Kidney capillary endothelial cell (primary cell): ENCODE measurements around the gene C2orf80.
"Not testable (repeated sequence)": the region's sequence is repeated elsewhere in the genome, so short reads cannot be mapped to it uniquely, and the experiment has no call there.

Source experiments
- DNase-seq: peaks from one replicate; pipeline ENCODE4 v3.0.0-alpha.2; 2018; ENCODE audit warnings: low spot score

The C2orf80 gene

DNA sequence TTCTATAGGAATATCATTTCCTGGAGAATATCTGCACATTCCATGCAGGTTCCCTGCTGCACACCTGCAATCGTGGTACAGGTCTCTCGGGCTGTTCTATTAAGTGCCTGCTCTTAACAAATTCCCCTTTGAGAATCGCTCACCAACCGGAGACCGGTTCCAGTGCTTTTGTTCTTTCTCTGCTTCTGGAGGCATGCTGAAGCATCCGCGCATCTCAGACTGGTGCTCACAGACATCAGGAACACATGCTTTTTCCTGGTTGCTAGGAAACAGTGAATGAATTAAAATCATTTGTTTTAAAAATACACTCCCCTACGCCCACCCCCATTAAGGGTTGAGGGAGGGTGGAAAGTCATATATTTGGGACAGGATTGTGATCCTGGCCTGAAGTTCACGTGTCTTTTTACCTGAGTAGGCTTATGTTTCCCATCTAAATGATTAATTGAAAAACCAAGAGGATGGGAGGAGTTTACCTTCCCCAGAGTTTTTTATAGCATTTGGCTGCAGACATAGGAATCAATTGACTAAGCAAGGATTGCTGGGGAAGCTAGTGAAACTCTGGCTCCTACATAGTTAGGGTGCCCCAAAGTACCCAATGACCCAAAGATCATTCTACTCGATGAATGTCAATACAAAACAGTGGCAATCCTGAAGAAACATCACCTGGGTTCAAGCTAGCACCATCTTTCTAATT lies at the start of gene C2orf80:
TSS of gene C2orf80 (minus strand) at position 221 of the 694 bp plus-strand sequence. CDS start 3,044 bp downstream, outside the sequence.
- DNase-seq = no peak

DNA sequence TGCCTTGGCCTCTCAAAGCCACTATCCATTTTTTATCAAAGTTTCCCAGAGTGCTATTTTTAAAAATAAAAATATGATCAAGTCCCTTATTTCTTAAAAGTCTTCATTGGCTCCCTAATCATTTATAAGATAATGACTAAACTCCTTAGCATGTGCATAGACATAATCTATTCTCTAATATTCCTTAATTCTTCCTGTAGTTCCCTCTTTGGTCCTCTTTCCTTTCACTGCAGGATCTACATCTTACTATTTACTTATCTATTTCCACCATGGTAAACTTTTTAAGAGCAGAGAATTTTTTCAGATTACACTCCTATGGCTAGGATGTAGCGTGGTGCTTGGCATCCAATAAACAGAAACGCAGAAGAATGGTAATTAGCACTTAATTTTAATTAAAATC lies 46.0 kb upstream of the C2orf80 start:
- no peak for DNase-seq

- DNase-seq = no peak
These were observed 45.0 kb upstream of the C2orf80 start for GRCh38 chr2:208234786-208235185.

DNA sequence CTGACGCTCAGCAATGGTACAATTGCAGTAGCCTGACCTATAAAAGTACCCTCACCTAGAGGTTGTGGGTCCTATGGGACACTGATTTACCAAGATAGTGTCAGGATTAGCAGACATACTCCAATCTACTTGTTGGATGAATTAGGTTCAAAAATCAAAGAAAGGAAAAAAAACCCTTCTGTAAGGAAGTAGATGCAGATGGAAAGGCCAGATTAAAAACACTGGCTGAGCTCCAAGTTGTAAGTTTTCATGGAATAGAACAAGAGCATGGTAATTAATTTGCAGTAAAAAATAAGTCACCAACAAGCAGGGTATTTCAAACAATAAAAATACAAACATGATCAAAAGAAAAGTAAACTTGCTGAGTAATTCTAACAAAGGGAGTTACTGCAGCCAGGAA lies 38.6 kb upstream of the C2orf80 start:
- no peak for DNase-seq

DNA sequence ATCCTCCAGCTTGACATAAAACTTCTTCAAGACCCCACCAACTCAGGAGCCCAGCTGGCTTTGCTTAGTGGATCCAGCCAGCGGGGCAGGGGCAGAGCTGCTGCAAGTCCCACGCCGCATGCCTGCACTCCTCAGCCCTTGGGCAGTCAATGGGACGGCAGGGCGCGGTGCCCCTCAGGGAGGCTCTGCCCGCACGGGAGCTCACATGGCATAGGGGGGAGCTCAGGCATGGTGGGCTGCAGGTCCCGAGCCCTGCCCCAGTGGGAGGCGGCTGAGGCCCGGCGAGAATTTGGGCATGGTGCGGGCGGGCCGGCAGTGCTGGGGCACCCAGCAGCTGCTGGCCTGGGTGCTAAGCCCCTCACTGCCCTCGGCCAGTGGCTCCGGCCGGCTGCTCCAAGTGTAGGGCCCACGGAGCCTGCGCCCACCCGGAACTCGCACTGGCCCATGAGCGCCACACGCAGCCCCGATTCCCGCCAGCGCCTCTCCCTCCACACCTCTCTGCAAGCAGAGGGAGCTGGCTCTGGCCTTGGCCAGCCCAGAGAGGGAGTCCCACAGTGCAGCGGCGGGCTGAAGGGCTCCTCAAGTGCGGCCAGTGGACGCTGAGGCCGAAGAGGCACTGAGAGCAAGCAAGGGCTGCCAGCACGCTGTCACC lies 37.9 kb upstream of the C2orf80 start:
- no peak for DNase-seq

DNA sequence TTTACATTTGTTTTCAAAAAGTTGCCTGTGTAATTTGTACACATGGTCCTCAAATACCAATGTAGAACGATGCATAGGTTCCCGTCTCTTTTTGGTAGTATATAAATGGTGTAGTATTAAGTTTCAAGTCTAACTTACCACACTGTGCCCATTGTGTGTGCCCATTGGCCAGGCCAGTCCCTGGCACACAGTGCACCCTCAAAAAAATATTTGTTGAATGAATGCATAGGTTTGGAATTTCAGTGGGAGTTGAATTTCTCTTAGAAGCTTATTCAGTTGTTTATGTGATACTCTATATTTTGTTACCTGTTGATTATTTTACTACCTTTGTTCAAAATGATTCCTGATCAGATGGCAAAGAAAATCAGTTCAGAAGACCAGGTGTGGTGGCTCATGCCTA lies 35.0 kb upstream of the C2orf80 start:
- no peak for DNase-seq

GRCh38 chr2:208222351-208222750 lies 32.5 kb upstream of the C2orf80 start:
- DNase-seq = no peak

DNA sequence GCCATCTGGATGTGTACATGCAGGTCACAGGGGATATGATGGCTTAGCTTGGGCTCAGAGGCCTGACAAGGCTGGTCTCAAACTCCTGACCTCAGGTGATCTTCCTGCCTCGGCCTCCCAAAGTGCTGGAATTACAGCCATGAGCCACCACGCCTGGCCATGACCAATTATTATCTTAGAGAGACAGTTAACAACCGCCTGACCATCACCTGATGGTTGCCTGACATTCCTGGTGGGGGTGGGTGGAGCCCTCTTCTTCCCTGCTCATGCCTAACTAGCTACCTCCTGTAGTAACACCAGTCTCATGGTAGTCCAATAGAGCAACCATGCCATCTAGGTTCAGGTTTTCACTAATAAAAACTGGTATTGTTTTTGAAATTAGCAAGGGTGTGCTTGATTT lies 32.0 kb upstream of the C2orf80 start:
- not testable (repeated sequence) for DNase-seq

GRCh38 chr2:208210688-208211451 lies 21.0 kb upstream of the C2orf80 start:
- no peak for DNase-seq

DNA sequence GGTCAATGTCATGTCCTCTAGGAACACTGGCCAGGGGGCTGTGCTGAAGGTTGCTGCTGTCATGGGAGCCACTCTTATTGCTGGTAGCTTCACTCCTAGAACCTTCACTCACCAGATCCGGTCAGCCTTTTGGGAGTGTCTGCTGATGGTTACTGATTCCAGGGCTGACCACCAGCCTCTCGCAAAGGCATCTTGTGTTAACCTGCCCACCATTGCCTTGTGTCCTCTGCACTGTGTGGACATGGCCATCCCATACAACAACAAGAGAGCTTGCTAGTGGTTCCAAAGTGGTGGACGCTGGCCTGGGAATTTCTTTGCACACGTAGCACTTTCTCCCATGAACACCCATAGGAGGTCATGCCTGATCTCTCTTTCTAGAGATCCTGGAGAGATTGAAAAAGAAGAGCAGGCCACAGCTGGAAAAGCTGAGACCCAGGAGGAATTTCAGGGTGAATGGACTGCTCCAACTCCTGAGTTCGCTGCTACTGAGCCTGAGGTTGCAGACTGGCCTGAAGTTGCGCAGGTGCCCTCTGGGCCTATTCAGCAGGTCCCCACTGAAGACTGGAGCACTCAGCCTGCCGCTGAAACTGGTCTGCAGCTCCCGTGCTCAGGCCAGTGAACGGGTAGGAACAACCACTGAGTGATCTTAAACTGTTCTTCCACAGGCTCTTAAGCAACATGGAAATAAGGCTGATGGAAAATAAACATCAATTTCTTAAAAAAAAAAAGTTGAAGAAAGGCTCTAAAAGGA lies 18.7 kb upstream of the C2orf80 start:
- DNase-seq = no peak

GRCh38 chr2:208207769-208208168 lies 17.9 kb upstream of the C2orf80 start:
- no peak for DNase-seq

DNA sequence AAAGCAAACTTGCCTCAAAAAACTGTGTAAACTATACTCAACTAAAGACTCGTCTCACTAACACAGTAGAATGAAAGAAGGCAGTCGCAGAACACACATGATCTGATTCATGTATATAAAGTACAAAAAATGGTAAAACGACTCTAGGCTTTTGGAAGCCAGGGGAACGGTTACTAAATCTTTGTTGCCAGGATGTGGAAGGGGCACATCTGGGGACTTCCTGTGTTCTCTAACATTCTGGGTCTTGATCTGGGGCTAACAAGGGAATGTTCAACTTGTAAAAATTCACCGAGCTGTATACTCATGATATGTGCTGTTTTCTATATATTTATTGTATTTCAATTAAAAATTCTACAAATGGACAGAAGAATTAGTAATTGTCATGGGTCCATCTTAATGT lies 14.3 kb upstream of the C2orf80 start:
- DNase-seq = no peak

- no peak for DNase-seq
These were observed 5.7 kb upstream of the C2orf80 start for GRCh38 chr2:208195531-208195930.

GRCh38 chr2:208192611-208193236 lies 2.9 kb upstream of the C2orf80 start:
- DNase-seq = no peak

DNA sequence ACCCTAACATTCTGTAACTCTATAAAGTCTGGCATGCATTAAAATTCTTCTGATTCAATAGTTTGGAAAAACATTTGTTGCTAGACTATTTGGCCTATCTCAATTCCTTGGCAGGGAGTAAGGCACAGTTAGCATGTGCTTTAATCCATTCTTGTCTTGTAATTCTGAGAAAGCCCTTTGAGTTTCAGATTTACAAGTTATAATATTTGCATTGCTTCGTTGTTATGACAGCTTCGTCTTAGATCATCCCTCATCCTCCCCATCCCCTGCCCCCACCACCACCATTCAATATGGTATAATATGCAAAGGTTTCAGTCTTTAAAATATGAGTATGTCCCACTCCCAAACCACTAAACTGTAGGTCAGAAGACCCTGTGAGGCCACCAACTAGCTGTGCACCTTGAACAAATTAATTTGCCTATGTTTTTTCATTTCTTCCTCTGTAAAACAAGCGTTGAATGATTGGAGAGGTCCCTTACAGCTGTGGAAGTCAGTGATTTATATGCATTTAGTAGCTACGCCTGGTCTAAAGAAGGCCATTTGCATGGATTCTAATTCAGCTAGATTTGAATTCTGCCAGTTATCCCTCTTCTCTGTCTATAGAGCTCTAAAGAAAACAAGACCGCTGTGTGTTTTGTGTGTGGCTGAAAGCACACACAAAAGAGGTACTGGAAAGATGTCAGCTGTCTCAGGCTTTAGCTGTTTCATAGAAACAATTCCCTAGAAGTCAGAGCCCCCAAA lies 591 bp downstream of the C2orf80 start:
- DNase-seq = no peak

GRCh38 chr2:208186893-208187292 lies 2.9 kb downstream of the C2orf80 start:
- DNase-seq = no peak

DNA sequence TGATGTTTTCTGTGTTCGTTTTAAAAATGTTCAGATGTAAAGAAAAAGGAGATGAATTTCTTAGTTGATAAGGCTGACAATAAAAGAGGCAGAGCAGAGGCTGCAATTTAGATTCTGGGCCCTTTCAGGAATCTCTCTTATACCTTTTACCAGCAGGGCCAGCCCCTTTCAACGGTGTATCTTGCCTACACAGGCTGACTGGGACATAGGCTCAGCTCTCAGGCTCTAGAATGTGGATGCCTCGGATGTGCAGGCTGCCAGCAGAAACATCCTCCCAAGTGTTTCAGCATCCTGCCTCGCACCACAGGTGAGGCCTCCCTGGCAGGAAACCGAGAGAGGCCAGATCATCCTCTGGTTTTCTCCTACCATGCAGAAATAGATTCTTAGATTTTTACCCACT lies 3.4 kb downstream of the C2orf80 start:
- DNase-seq = no peak

DNA sequence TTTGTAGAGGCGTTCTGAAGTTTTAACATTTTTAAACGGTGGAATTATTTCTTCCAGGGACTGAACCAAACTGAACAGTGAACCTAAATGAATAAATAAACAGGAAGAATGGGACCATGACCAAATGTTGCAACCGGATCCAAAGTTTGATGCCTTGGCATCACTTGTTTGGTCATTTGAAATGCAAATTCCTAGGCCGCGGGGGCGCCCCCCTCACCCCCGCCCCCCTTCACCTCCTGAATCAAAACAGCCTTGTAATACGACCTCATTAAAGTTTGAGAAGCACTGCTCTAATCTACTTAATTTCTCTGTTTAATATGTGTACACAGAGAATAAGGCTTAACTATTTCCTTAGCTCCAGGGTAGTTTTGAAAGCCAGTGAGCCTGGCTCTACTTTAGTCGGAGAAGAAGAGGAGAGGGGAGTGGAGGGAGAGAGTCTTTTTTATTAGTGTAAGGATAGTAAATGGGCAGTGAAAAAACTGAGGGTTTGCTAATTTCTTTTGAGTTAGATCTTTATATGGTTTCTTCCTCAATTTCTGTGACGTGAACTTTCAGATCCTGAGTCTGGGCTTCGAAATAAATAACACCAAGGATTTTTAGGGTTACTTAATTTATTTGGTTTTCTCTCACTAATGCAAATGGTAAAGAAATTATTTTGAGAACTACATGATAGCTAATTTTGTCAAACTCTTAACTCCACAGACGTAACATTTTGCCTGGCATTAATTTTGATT lies 5.7 kb downstream of the C2orf80 start:
- DNase-seq = no peak

- DNase-seq = no peak
These were observed 6.3 kb downstream of the C2orf80 start for GRCh38 chr2:208183526-208183925.

- DNase-seq = no peak
These were observed 7.0 kb downstream of the C2orf80 start for GRCh38 chr2:208182835-208183234.
